GM21723 (cell line): Measurements from ENCODE around the gene MSH3.
"Not testable (repeated sequence)": the region's sequence is repeated elsewhere in the genome, so short reads cannot be mapped to it uniquely, and the experiment has no call there.

Experiments used
- ATAC-seq: cut with Tn5 transposase; IDR thresholded peaks from one replicate; pipeline ENCODE4 v1.9.1; 2021; ENCODE audit warnings: mild to moderate bottlenecking, moderate library complexity; ENCODE audit not compliant: unreplicated experiment

The MSH3 gene

DNA sequence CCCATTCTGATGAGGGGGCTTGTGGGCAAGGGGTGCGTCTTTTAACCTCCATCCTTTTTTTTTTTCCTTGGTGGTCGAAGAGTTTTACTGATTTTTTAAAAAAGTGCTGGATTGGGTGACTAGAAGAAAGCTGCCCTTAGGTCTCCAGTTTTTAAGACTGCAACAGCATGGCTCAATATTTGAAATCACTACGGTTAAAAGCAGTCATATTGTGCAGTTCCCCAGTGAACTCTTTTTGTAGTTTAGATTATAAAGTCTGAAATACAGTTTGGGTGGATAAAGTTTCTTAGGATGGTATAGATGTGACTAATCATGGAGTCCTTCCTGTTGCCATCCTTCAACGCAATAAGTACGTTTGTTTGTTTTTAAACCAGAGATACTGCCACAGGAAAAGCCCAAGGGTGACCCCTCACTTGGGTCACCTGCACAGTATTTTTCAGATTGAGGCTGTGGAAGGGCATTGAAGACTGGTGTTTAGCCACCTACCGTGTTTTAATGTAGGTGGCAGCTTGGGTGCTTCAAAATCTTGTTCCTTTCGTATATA lies 851 bp downstream of the MSH3 start:
- ATAC-seq = no peak

DNA sequence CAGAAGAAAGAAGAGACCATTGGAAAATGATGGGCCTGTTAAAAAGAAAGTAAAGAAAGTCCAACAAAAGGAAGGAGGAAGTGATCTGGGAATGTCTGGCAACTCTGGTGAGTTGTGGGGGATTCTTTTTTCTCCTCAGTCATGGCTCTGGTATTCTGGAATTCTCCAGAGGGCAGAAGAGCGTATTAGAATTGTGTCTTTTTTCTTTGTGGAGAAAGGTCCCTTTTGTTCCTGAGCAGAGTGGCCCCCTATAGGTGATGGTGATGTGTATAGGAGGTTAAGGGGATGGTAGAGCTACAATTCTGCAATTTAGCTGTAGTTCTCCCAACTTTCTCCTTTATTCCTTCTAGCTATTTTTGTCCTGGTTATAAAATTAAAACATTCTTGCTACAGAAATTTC lies 2.0 kb downstream of the MSH3 start:
- no peak for ATAC-seq

DNA sequence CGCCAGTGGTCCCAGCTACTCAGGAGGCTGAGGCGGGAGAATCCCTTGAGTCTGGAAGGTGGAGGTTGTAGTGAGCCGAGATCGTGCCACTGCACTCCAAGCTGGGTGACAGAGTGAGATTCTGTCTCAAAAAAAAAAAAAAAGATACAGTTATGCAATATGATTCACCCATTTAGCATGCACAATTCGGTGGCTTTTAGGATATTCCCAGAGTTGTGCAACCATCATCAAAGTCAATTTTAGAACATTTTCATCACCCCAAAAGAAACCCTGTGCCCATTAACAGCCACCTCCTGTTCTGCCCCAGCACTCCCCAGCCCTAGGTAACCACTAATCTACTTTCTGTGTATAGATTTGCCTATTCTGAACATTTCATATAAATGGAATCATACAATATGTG lies 4.7 kb downstream of the MSH3 start:
- no peak for ATAC-seq

DNA sequence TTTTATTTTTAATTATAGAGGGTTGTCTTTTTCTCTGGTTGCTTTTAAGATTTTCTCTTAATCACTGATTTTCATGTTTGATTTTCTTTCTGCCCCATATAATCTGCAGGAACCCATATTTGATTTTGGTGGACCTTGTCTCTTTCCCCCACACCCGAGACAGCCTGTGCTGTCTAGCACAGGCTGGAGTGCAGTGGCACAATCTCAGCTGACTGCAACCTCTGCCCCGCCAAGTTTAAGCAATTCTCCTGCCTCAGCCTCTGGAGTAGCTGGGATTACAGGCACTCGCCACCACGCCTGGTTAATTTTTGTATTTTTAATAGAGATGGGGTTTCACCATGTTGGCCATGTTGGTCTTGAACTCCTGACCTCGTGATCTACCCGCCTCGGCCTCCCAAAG lies 6.2 kb downstream of the MSH3 start:
- ATAC-seq = not testable (repeated sequence)

DNA sequence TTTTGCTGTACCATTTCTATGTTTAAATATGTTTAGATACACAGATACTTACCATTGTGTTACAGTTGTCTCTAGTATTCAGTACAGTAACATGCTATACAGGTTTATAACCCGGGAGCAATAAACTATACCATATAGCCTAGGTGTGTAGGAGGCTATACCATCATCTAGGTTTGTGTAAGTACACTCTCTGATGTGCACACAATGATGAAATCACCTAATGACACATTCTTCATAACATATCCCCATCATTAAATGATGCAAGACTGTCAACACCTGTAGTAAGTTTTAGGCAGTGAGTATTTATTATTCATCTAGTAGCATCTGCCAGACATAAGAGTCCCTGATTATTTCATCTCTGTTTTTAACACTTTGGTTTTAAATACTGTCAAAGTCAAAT lies 7.7 kb downstream of the MSH3 start:
- ATAC-seq = no peak

DNA sequence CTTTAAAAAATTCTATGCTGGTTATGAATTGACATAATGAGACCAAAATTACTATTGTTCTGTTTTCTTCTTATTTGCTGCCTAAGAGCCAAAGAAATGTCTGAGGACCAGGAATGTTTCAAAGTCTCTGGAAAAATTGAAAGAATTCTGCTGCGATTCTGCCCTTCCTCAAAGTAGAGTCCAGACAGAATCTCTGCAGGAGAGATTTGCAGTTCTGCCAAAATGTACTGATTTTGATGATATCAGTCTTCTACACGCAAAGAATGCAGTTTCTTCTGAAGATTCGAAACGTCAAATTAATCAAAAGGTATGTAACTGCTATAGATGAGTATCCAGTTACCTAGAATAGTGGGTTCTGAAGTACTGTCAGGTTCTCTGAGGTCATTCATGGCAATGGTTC lies 10.6 kb downstream of the MSH3 start:
- ATAC-seq = no peak

DNA sequence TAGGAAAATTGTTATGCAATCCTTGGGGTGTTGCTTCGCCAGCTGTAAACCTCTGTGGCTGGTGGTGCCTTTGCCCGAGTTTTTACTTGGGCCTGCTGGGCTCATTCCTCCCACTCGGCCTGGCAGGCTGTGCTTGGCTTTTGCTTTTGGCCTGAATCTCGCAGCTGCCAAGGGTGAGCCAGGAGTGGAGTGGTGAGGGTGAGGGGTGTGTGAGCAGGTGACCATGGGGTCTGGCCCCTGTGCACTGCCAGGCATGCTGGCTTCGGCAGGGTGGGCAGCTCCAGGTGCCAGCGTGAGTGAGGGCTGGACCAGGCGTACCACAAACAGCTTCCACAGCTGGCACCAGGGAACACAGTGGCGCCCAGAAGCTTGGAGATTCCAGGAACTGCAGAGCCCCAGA lies 12.9 kb downstream of the MSH3 start:
- ATAC-seq = no peak

DNA sequence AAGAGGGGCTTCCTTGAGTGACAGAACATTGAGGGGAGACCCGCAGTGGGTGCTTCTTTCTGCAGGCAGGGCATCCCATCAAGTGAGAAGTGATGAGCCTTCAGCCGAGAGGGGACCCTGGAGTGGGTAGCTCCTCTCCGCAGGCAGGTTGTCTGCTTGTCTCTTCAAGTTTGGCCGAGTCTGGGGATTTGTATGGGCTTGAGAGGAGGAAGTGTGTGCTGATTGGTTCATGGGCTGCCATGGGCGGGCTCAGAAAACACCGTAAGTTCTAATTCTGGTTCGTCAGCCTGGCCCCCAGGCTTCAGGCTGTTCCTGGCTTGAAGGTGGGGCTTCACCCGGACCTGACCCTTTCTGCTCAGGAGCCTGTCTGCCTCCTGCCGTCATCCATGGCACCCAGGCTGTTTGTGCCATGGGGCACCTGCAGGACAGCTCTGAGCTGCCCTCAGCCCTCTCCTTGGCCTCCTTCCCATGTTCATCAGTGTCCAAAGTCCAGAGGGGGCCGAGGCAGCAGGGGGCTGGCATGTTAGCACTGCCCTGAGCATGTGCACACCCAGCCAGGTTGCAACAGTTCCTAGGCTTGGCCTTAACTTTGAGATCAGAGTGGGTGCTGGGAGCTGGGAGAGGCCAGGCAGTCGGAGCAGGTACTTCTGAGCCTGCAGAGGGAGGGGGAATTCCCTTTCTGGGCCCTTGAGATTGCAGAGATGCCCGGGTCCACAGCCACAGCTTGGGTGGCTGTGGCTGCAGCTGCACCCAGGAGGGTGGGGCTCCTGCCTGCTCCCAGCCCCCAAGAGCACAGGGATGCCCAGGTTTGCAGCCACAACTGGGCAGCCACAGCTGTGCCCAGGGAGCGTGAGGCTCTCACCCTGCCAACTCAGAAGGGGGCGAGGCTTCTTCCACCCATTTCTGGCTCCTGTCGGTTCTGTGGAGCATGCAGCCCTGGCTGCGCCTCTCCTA lies 13.8 kb downstream of the MSH3 start:
- ATAC-seq = no peak

DNA sequence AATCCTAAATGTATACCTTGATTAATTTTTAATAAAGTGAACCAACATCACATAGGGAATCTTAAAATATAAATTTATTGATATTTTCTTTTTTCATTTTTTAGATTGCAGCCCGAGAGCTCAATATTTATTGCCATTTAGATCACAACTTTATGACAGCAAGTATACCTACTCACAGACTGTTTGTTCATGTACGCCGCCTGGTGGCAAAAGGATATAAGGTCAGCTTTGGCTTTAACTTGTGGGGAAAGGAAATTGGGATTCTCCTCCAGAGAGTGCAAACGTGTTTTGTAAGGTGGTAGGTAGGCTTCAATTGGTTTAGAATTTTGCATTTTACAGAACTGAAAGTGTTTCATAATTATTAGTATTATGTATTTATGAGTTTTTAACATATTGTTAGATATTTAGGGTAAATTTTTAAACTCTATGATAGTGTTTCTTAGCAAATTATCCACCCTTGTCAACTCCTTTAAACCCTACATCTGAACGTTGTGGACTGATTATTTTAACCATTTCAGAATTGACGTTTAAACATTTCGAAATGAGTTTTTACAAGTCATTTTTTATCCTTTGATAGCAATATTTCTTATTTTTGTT lies 17.8 kb downstream of the MSH3 start:
- ATAC-seq = peak; percentile 73

DNA sequence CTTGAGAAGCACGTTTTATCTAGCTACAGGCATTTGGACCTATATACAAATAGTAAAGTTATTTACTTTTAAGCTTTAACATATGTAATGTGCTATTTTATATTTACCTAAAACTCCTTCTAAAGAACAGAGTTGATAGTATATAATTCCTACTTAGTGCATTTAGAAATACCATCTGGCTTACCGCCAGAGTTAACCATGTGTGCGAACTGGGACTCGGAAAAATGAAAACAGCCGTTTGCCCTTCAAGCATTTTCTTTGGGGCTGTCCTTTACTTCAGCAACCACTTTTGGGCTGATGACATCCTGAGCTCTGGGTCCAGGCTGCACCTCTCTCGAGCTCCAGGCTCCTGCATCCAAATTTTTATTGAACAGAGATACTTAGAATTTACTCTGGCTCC lies 22.3 kb downstream of the MSH3 start:
- no peak for ATAC-seq

DNA sequence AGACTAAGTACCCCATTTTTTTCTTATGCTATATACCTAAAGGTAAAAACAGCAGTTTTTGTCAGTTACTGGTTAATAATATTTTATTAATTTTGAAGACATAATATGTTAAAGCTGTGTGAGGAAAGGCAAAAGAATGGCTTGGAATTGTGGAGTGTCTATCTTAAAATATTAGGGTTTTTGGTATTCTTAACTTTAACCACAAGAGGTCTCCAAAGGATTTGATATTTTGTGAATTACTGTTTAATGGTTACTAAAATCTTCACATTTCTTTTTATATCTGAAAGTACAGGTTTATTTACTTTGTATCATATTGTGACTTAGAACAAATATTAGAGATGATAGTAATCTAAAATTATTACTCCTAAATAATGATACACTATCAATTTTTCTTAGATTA lies 32.3 kb downstream of the MSH3 start:
- no peak for ATAC-seq

DNA sequence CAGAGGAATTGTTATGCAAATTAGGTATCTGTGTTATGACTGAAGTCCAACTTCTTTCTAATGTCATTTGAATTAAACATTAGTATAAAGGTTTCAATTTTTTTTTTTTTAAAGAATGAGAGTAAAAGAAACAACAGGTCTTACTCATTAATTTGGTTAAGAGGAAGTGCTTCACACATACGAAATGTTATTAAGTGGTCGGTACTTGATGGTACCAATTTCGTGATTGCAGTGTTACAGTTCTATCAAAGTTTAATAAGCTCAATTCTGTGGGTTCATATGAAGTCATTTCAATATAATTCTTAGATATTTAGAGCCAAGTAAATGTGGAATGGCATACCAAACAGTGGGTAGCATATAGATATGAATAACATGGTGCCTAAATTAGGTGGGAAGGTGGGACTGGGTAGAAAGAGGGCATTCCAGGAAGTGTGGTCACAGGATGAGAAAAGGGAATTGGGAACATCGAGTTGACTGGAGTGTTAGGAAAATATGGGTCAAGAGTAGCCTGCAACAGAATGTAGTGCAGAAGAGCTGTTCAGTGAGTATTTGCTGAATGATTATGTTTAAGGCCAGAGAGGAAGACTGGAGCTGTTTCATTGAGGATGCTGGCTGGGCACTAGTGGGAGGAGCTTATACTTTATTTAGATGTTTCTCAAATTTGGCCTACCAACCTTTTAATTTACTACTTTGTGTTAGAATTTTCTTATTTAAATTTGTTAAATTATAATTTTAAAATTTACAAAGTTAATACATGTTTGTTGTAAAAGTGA lies 34.4 kb downstream of the MSH3 start:
- ATAC-seq = no peak

DNA sequence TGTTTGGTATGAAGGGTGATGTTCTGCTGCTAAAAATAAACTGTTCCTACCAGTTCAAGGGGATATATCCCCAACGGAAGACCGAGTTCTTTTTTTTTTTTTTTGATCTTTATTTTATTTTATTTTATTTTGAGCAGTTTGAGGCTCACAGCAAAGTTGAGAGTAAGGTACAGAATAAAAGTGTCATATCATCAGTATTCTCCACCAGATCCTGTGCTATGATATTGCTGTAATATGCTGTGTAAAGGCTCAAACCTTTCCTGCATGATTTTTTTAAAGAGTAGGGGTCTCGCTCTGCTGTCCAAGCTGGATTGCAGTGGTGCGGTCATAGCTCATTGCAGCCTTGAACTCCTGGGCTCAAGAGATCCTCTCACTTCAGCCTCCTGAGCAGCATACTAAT lies 35.2 kb downstream of the MSH3 start:
- no peak for ATAC-seq

DNA sequence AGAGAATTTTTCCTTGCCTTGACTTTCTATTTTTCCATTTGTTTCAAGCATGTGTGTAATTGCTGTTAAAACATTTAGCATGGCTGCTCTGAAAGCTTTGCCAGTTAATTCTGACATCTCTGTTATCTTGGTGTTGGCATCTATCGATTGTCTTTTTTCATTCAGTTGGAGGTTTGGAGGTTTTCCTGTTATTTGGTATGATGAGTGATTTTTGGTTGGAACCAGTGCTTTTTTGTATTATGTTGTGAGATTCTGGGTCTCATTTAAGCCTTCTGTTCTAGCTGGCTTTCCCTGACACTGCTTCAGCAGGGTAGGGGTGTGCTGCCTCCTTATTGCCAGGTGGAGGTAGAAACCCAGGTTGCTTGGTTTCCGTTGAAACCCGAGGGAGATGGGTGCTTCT lies 41.2 kb downstream of the MSH3 start:
- ATAC-seq = no peak

DNA sequence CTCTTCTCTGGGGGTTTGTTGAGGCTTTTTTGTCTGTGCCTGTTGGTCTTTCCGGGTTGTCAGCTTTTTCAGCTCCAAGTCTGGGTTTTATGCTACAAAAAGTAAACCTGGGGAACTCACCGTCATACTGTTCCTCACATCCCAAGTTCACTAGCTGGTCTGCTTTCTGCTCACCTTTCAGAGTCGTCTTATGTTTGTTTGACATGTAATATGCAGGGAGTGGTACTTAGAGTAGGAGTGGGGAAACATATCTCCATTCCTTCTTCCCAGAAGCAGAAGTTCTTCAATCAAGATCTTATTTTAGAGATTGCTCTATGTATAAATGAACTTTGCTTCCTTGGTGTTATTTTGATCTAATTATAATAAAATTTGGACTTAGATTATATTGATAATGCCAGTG lies 42.0 kb downstream of the MSH3 start:
- ATAC-seq = no peak

DNA sequence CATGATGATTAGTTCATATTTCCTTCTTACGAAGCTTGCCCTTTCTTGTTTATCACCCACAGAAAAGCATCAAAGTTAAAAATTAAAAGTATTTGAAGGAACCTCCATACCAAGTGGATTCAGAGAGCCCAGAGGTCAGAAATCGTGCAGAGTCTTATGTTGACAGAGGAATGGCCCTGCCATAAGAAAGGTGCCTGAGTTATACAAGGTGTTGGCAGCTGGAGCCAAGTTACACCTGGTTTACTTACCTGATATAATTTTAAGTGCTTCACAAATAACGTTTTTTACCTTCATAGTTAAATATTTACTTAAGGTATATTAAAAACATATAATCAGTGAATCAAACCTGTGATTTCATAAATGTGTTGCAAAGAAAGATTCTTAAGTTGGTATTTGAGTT lies 42.6 kb downstream of the MSH3 start:
- no peak for ATAC-seq

DNA sequence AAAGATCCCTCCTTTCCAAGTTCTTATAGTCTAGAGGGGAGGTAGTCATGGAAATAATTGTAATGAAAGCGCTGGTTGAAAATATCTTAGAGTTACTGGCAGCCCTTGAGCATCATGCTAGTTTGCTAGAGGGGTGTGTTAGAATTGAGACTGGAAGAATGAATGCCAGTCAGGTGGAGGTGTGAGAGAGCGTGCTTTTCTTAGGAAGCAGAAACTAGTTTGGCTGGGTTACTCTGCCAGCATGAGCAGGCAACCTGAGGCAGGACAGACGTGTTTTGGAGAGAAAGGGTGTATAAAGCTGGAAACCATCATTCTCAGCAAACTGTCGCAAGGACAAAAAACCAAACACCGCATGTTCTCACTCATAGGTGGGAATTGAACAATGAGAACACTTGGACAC lies 43.9 kb downstream of the MSH3 start:
- no peak for ATAC-seq

DNA sequence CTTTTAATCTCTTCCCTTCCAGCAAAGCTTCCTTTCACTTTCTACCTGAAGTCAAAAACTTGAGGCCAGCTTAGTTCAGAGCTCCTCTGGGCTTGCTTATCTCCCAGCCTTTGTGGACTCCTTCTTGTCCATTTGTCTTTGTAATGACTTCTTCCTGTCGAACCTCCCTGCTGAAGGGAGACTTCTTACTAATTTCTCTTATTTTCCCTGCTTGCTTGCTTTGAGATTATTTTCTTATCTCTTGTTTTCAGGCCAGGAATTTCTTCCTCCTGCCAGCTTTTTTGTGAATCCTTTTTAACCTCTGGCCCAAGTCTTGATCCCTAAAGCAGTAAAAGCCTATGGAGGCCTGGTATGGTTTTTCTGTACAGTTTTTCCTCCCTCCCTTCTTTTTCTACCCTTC lies 47.1 kb downstream of the MSH3 start:
- ATAC-seq = no peak

DNA sequence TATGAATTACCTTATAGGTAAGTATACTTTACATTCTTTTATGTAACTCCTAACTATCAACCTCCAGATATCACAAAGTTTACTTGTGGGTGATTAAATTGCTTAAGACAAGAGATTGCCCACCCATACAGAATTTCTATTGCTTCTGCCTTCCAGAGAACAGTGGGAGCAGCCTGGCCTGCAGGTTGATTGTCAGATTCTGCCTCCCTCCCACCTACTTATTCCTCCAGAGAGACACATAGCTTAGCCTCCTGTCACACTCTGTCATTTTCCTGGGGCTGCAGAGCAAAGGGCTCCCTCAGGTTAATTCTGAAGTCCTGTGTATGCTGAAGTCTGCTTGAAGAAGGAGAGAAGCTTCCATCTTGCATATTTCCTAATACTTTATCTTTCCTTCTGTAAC lies 48.8 kb downstream of the MSH3 start:
- ATAC-seq = no peak

DNA sequence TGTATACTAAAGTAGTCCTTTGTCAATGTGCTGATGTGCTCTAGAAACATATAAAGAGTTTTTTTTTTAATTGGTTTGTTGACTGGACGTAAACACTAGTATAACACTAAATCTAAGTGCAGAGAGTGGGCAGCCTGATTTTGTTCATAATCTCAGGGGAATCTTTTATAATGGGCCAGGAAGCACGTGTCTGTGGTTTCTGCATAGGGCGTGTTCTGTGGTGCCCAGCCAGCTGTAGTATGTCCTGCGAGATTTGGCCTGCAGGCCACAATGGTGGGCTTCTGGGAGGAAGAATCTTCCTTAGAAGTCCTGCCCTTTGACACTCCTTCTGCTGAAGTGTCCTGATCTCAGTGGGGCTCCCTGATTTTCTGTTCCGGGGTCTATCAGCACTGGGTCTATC lies 49.3 kb downstream of the MSH3 start:
- ATAC-seq = no peak

DNA sequence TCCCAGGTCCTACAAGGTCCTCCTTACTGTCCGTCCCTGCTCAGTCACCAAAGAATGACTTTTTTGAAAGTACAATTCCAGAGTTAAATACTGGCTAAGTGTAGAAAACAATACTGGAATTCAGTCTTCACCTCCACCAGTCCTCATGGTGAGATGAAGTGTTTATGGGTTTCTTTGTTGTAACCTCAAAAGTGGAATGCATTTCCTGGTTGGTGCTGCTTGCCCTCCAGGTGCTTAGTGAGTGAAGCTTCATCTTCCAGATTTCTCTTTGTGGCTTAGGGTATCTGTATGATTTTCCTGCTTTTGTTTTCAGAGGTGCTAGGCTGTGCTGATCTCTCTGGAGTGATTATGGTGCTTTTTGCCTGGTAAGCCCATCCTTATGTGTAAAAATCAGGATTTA lies 49.8 kb downstream of the MSH3 start:
- no peak for ATAC-seq
